NCI-H1694 treated with DMSO at 0.1 percent for 48 hours (cell line): Measurements from ENCODE around the gene IPCEF1.
"Not testable (repeated sequence)": the region's sequence is repeated elsewhere in the genome, so short reads cannot be mapped to it uniquely, and the experiment has no call there.

Source experiments
- DNase-seq: peaks from one replicate; lab custom pipeline; 2025; lab: John Stamatoyannopoulos, UW

Gene IPCEF1

GRCh38 chr6:154219250-154219649 lies 137.4 kb downstream of the IPCEF1 start:
- DNase-seq = no peak

GRCh38 chr6:154218787-154219186 lies 137.8 kb downstream of the IPCEF1 start:
- DNase-seq = no peak

GRCh38 chr6:154218301-154218700 lies 138.3 kb downstream of the IPCEF1 start:
- DNase-seq = no peak

- DNase-seq = no peak
Measured at GRCh38 chr6:154213782-154214181, 142.8 kb downstream of the IPCEF1 start.

- no peak for DNase-seq
Measured at GRCh38 chr6:154210678-154211077, 145.9 kb downstream of the IPCEF1 start.

GRCh38 chr6:154209555-154209954 lies 147.0 kb downstream of the IPCEF1 start:
- no peak for DNase-seq

GRCh38 chr6:154206996-154207395 lies 149.6 kb downstream of the IPCEF1 start:
- no peak for DNase-seq

GRCh38 chr6:154206141-154206540 lies 150.5 kb downstream of the IPCEF1 start:
- DNase-seq = no peak

GRCh38 chr6:154202958-154203357 lies 153.6 kb downstream of the IPCEF1 start:
- no peak for DNase-seq

GRCh38 chr6:154202339-154202738 lies 154.3 kb downstream of the IPCEF1 start:
- DNase-seq = no peak

- DNase-seq = not testable (repeated sequence)
Measured at GRCh38 chr6:154201688-154202087, 154.9 kb downstream of the IPCEF1 start.

GRCh38 chr6:154197196-154197860 lies 159.3 kb downstream of the IPCEF1 start:
- DNase-seq = no peak

- no peak for DNase-seq
Measured at GRCh38 chr6:154196333-154196885, 160.2 kb downstream of the IPCEF1 start.

- DNase-seq = no peak
Measured at GRCh38 chr6:154187714-154188113, 168.9 kb downstream of the IPCEF1 start.

GRCh38 chr6:154187203-154187602 lies 169.4 kb downstream of the IPCEF1 start:
- DNase-seq = no peak

- no peak for DNase-seq
Measured at GRCh38 chr6:154179434-154179833, 177.2 kb downstream of the IPCEF1 start.

GRCh38 chr6:154172393-154172792 lies 184.2 kb downstream of the IPCEF1 start:
- not testable (repeated sequence) for DNase-seq

GRCh38 chr6:154170106-154170505 lies 186.5 kb downstream of the IPCEF1 start:
- DNase-seq = no peak

GRCh38 chr6:154169193-154169847 lies 187.3 kb downstream of the IPCEF1 start:
- no peak for DNase-seq

- DNase-seq = no peak
Measured at GRCh38 chr6:154167126-154167525, 189.5 kb downstream of the IPCEF1 start.

- DNase-seq = no peak
Measured at GRCh38 chr6:154166140-154166539, 190.5 kb downstream of the IPCEF1 start.

GRCh38 chr6:154165478-154165877 lies 191.1 kb downstream of the IPCEF1 start:
- no peak for DNase-seq

- no peak for DNase-seq
Measured at GRCh38 chr6:154164397-154164796, 192.2 kb downstream of the IPCEF1 start.
